GM12875 (cell line): ENCODE results near the gene CDH4.

Experiments
- H3K4me3 ChIP-seq: one replicate; pipeline ENCODE4 v1.5.1; 2011; ENCODE audit warnings: low read depth, low read length, control low read depth
- TF ChIP-seq, protein P1 (sequence below): IDR thresholded peaks from 2 replicates; pipeline ENCODE4 v1.5.1; 2011; ENCODE audit warnings: low read depth, mild to moderate bottlenecking, control low read depth, inconsistent platforms, low read length, moderate library complexity, borderline replicate concordance; ENCODE audit not compliant: insufficient read depth

The CDH4 gene

DNA sequence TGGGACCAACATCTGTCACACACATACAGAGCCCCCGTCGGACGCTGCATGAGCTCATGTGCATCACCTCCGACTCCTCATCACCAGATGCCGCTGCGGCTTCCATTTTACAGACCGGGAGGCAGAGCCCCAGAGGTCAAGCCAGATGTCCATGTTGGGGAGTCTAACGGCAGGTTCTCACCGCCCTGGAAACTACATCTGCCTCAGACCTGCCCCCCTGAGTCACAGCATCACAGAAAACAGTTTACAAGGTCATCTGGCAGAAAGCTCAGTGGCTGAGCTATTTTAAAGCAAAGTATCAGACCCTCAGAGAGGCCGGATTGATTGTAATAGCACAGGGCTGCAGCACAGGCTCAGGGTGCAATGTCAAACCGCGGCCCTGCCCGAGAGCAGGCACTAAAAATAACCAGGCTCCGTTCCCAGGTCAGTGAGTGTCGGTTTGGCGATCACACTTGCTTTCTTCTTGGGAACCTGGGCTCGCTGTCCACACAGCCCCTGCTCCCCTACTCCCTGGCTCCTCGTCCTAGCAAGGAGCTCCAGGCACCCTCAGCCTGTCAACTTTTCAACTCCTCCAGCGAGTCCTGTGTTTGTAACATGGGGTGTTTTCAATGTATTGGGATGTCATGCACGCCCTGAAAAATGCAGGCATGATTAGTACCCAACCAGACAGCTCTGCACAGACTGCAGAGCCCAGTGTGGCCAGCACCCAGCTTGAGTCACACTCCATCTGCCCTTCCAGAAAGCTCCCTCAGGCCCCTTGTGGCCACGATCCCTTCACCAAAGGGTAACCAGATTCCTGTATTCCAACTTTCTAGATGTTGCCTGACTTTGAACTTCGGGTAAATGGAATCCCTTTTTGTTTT lies 264.5 kb downstream of the CDH4 start:
- TF ChIP-seq, protein P1, sequence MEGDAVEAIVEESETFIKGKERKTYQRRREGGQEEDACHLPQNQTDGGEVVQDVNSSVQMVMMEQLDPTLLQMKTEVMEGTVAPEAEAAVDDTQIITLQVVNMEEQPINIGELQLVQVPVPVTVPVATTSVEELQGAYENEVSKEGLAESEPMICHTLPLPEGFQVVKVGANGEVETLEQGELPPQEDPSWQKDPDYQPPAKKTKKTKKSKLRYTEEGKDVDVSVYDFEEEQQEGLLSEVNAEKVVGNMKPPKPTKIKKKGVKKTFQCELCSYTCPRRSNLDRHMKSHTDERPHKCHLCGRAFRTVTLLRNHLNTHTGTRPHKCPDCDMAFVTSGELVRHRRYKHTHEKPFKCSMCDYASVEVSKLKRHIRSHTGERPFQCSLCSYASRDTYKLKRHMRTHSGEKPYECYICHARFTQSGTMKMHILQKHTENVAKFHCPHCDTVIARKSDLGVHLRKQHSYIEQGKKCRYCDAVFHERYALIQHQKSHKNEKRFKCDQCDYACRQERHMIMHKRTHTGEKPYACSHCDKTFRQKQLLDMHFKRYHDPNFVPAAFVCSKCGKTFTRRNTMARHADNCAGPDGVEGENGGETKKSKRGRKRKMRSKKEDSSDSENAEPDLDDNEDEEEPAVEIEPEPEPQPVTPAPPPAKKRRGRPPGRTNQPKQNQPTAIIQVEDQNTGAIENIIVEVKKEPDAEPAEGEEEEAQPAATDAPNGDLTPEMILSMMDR = no peak

DNA sequence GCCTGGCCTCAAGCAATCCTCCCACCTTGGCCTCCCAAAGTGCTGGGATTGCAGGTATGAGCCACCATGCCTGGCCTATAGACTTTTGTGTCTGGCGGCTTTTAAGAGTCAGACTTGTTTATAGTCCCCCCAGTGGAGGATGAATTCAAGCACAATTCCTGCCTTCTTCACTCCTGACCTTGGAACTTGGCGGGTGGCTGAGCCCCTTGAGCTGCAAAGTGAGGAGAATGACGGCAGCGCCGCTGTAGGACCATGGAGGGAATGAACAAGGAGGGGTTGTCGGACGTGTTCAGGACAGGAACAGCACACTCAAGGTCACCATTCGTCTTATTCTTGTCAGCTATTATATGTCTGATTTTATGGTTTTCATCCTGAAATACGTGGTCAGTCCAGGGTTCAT lies 265.4 kb downstream of the CDH4 start:
- TF ChIP-seq, protein P1 = no peak
- H3K4me3 ChIP-seq = no peak overlapping the region

More for the DNA sequence above, 264.5 kb downstream of the CDH4 start:
- no peak overlapping the region for H3K4me3 ChIP-seq

DNA sequence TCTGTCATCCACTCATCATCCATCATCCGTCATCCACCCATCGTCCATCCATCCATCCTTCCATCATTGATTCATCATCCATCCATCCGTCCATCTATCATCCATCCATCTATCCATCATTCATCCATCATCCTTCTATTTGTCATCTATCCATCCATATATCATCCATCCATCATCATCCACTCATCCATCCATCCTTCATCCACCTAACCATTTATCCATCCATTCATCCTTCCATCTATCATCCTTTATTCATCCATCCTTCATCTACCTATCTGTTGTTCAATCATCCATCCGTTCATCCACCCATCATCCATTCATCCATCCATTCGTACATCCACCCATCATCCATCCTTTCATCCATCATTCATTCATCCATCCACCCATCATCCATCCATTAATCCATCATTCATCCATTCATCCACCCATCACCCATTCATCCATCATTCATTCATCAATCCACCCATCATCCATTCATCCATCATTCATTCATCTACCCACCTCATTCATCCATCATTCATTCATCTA lies 266.4 kb downstream of the CDH4 start:
- H3K4me3 ChIP-seq = no peak overlapping the region
- TF ChIP-seq, protein P1 = no peak

DNA sequence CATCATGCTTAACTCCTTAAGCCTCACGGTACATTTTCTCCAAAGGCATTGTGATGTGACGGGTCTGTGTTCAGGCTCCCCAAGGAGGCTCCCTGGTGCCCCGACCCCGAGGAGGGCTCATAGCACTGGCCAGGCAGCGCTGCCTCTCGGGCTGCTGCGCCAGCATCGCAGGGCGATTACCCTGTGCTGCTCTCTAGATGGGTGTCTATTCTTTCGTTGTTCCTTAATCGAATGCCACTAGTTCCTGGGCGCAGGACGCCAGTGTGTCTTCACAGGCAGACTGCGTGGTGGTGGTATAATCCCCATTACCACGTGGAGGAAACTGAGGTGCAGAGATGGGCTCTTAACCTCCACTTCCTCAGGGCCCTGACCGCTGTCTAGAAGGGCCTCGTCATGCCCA lies 267.4 kb downstream of the CDH4 start:
- H3K4me3 ChIP-seq = no peak overlapping the region
- TF ChIP-seq, protein P1 = no peak

DNA sequence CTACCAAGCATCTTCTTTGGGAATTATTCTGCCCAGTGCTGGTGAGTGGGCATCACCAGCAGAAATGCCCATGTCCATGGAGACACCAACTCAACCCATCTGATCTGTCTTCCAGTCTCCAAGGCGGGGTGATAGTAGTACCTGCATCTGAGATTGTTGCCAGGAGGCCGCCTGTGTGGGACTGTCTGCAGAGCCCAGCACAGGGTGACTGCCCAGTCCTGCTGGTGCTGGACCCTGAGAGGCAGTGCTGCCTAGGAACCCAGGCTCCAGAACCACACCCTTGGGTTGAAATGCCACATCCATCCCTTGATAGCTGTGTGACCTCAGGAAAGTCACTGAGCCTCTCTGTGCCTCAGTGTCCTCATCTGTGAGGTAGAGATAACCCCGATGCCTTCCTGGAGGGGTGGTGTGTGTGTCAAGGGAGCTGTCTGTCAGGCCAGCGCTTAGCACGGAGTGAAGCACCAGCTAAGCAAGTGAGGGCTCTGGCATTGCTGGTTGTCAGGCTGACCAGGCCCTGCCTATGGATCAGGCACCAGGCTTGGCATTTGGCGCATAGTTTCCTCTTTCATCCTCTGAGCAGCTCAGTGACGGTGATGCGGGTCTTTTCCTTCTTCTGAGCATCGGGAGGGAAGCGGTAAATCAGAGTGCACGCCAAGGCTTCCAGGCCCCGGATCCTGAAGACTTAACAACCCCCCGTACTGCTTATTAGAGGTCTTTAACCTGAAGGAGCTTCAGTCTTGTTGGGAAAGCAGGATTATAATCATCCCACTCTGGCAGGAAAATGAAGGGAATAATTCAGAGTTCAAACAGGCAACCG lies 268.2 kb downstream of the CDH4 start:
- H3K4me3 ChIP-seq = no peak overlapping the region
- TF ChIP-seq, protein P1 = no peak

DNA sequence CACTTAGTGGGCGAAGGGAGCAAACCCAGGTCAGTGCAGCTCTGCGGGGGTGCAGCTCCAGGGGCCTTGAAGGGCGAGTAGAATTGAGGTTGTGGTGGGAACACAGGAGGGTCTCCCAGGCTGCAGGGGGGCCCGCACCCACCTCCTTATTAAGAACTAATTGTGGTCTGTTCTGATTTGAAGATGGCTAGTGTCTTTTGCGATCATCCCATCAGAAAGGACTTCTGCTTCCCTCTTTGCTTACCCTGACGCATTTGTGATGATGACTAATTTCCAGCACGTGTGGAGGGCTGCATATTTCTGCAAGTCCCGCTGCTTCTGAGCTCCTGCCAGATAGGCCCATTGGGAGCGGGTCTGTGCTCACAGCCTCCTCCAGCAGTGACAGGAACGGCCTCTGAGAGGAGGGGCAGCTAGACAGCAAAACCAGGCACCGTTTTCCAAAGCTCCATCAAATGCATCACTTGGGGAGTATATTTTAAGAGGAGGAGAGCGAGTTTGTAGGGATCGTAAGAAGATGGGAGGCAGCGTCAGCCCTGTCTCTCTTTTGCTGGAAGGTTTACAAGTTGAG lies 268.9 kb downstream of the CDH4 start:
- H3K4me3 ChIP-seq = no peak overlapping the region
- TF ChIP-seq, protein P1 = no peak
